ENCODE data around the gene GUCA1C. TPM values are rescaled to one million over a fixed set of nuclear protein-coding genes. Genes with fewer than 3 reads are reported as not detected.

Gene GUCA1C
- total and polyA plus RNA-seq, 2 experiments from 2014 or later = not detected

DNA sequence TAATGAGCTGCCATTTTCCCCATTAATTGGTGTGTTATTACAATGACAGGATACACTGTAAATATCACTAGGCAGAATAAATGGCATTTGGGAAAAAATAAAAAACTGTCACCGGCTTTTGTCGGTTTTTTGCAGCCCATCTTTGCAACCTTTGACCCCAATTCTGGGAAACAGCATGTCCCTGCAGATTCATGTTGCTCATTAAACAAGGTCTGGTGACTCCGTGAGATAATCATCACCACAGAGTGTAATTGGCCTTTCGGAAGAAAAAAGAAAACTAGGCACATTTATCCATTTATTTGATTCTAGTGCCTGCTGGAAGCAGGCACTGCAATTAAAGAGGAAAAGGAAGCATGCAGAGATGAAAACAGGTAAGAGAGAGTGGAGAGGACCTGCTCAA, 66.6 kb downstream of the GUCA1C start:
- H3K36me3 ChIP-seq = no peaks in the 10 kb centered on the region
- H3K9me3 ChIP-seq (ENCODE audit: low read depth) = no peaks in the 10 kb centered on the region
- H3K27ac ChIP-seq = no peak overlapping the region
- TF ChIP-seq, protein P1, sequence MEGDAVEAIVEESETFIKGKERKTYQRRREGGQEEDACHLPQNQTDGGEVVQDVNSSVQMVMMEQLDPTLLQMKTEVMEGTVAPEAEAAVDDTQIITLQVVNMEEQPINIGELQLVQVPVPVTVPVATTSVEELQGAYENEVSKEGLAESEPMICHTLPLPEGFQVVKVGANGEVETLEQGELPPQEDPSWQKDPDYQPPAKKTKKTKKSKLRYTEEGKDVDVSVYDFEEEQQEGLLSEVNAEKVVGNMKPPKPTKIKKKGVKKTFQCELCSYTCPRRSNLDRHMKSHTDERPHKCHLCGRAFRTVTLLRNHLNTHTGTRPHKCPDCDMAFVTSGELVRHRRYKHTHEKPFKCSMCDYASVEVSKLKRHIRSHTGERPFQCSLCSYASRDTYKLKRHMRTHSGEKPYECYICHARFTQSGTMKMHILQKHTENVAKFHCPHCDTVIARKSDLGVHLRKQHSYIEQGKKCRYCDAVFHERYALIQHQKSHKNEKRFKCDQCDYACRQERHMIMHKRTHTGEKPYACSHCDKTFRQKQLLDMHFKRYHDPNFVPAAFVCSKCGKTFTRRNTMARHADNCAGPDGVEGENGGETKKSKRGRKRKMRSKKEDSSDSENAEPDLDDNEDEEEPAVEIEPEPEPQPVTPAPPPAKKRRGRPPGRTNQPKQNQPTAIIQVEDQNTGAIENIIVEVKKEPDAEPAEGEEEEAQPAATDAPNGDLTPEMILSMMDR (IDR thresholded peaks at IDR 0.05; ENCODE audit: low read depth, low read length) = no peak
- DNase-seq (ENCODE audit: low read depth in 1 of 2, low spot score in 1 of 2) = no peak
- H3K4me3 ChIP-seq = no peak overlapping the region
- H3K27me3 ChIP-seq = no peaks in the 10 kb centered on the region
- H3K4me1 ChIP-seq (ENCODE audit: low read depth) = no peaks in the 10 kb centered on the region

DNA sequence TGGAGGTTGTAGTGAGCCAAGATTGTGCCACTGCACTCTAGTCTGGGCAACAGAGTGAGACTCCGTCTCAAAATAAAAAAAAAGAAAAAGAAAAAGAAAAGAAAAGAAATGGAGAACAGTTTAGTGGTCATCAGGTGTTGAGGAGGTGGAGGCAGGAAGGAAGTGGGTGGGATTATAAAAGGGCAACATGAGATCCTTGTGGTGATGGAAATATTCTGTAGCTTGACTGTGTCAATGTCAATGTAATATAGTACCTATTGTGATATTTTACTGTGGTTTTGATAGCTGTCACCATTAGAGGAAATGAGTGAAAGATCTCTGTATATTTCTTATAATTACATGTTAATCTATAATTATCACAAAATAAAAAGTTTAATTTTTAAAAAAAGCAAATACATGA, 70.3 kb downstream of the GUCA1C start:
- Histone ChIP-seq H3K27ac (no peak overlapping the region), H3K4me3 (no peak overlapping the region)

DNA sequence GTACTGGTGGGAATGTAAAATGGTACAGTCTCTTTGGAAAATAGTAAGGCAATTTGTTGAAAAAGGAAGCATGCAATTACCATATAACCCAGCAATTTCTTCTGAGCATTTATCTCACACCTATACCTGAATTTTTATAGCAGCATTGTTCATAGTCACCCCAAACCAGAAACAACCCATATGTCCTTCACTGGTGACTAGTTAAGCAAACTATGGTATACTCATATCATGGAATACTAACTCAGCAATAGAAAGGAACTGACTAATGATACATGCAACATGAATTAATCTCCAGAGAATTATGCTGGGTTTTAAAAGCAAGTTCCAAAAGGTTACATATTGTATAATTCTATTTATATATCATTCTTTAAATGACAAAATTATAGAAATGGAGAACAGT, 70.9 kb downstream of the GUCA1C start:
- Histone ChIP-seq H3K4me3 (no peak overlapping the region), H3K36me3 (no peaks in the 10 kb centered on the region), H3K9me3 (ENCODE audit: low read depth) (no peaks in the 10 kb centered on the region), H3K27me3 (no peaks in the 10 kb centered on the region), H3K27ac (no peak overlapping the region), H3K4me1 (ENCODE audit: low read depth) (no peaks in the 10 kb centered on the region)
- DNase-seq (ENCODE audit: low read depth in 1 of 2, low spot score in 1 of 2) = no peak
- TF ChIP-seq, protein P1 (IDR thresholded peaks at IDR 0.05; ENCODE audit: low read depth, low read length) = no peak

More for the DNA sequence above, 70.3 kb downstream of the GUCA1C start:
- Histone ChIP-seq H3K27me3 (no peaks in the 10 kb centered on the region), H3K36me3 (no peaks in the 10 kb centered on the region), H3K9me3 (ENCODE audit: low read depth) (no peaks in the 10 kb centered on the region), H3K4me1 (ENCODE audit: low read depth) (no peaks in the 10 kb centered on the region)
- DNase-seq (ENCODE audit: low read depth in 1 of 2, low spot score in 1 of 2) = no peak
- TF ChIP-seq, protein P1 (IDR thresholded peaks at IDR 0.05; ENCODE audit: low read depth, low read length) = no peak

DNA sequence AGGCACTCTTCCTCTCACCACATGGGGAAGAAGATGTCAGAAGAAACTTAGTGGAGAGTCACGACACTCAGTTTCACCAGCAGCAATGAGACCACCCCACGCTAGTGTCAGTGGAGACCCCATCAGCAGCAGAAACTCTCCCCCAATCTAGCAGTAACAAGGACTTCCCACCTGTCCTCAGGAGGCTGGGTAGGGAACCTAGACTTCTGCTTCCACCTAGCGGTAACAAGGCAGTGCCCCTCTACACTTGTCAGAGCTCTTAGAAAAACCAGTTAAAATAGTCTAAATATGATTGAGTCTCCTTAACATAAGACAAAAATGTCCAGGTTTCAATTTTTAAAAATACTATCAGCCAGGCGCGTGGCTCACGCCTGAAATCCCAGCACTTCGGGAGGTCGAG, 73.8 kb downstream of the GUCA1C start:
- Histone ChIP-seq H3K27me3 (no peaks in the 10 kb centered on the region), H3K27ac (no peak overlapping the region), H3K4me1 (ENCODE audit: low read depth) (no peaks in the 10 kb centered on the region), H3K36me3 (no peaks in the 10 kb centered on the region), H3K9me3 (ENCODE audit: low read depth) (no peaks in the 10 kb centered on the region), H3K4me3 (no peak overlapping the region)
- TF ChIP-seq, protein P1 (IDR thresholded peaks at IDR 0.05; ENCODE audit: low read depth, low read length) = no peak
- DNase-seq (ENCODE audit: low read depth in 1 of 2, low spot score in 1 of 2) = no peak

DNA sequence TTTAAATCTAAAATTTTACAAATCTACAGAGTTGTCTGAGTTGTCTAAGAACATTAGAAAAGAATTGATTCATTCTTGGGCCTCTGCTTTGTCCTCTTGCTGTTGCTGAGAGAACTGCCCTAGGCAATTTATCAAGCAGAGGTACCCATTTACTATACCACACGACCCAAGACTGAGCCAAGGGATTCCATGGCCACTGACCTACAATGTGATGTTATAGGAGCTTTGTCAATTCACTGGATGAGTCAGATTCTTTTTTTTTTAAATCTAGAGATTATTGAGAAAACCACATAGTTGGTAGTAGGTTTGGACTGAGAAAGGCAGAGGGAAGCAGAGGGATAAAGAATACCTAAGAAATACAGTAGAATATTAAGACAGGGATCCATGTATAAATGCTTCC, 75.8 kb downstream of the GUCA1C start:
- no peaks in the 10 kb centered on the region for H3K27me3 ChIP-seq
- TF ChIP-seq, protein P1 (IDR thresholded peaks at IDR 0.05; ENCODE audit: low read depth, low read length) = no peak
- H3K36me3 ChIP-seq = no peaks in the 10 kb centered on the region
- H3K27ac ChIP-seq = no peak overlapping the region
- DNase-seq (ENCODE audit: low read depth in 1 of 2, low spot score in 1 of 2) = no peak
- no peaks in the 10 kb centered on the region for H3K9me3 ChIP-seq (ENCODE audit: low read depth)
- H3K4me3 ChIP-seq = no peak overlapping the region
- H3K4me1 ChIP-seq (ENCODE audit: low read depth) = no peaks in the 10 kb centered on the region

DNA sequence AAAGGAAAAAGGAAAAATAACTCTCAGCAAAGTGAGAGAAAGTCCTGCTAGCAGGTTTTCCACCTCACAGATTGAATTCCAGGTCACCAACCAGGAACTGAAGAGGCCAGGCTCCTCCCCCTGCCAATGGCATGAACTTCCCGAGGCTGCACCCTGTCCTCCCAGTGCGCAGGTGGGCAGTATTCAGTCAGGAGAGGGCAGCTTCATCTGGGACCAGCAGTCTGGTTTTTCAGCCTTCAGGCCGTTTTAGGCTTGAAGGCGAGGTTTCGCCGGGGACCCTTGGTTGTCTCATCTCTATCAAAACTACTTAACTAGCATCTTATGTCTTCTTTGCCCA, 89.9 kb downstream of the GUCA1C start:
- H3K4me3 ChIP-seq = no peak overlapping the region
- H3K9me3 ChIP-seq (ENCODE audit: low read depth) = no peaks in the 10 kb centered on the region
- no peak for DNase-seq (ENCODE audit: low read depth in 1 of 2, low spot score in 1 of 2)
- TF ChIP-seq, protein P1 (IDR thresholded peaks at IDR 0.05; ENCODE audit: low read depth, low read length) = no peak
- no peaks in the 10 kb centered on the region for H3K27me3 ChIP-seq
- no peaks in the 10 kb centered on the region for H3K36me3 ChIP-seq
- no peaks in the 10 kb centered on the region for H3K4me1 ChIP-seq (ENCODE audit: low read depth)
- no peak overlapping the region for H3K27ac ChIP-seq
